Activated CD8-positive, alpha-beta memory T cell treated with anti-CD3 and anti-CD28 coated beads, Interleukin-2, amount 50 U/mL, for 24 hours (primary cell): ENCODE data around the gene AXIN2.

Experiments
- DNase-seq: peaks from one replicate; pipeline ENCODE4 v3.0.0-alpha.2; 2020; ENCODE audit errors: extremely low read depth

The AXIN2 gene

GRCh38 chr17:65561452-65562205, at the start of gene AXIN2:
Gene AXIN2 (minus strand): TSS chr17:65561648. CDS start chr17:65558620, 3,028 bp downstream.
- peak; percentile 67 for DNase-seq

GRCh38 chr17:65609749-65610148, 48.3 kb upstream of the AXIN2 start:
- no peak for DNase-seq

GRCh38 chr17:65609286-65609685, 47.8 kb upstream of the AXIN2 start:
- DNase-seq: no peak

GRCh38 chr17:65604070-65604469, 42.6 kb upstream of the AXIN2 start:
- no peak for DNase-seq

GRCh38 chr17:65601881-65602280, 40.4 kb upstream of the AXIN2 start:
- no peak for DNase-seq

- DNase-seq: no peak
Measured at GRCh38 chr17:65601145-65601544, 39.7 kb upstream of the AXIN2 start.

- DNase-seq: no peak
Measured at GRCh38 chr17:65600518-65600917, 39.1 kb upstream of the AXIN2 start.

- no peak for DNase-seq
Measured at GRCh38 chr17:65599650-65600049, 38.2 kb upstream of the AXIN2 start.

GRCh38 chr17:65598746-65599145, 37.3 kb upstream of the AXIN2 start:
- DNase-seq: no peak

- DNase-seq: no peak
Measured at GRCh38 chr17:65595071-65595656, 33.7 kb upstream of the AXIN2 start.

- DNase-seq: no peak
Measured at GRCh38 chr17:65593855-65594845, 32.7 kb upstream of the AXIN2 start.

- no peak for DNase-seq
Measured at GRCh38 chr17:65593092-65593854, 31.8 kb upstream of the AXIN2 start.

- no peak for DNase-seq
Measured at GRCh38 chr17:65592125-65592965, 30.9 kb upstream of the AXIN2 start.

- DNase-seq: no peak
Measured at GRCh38 chr17:65589321-65589720, 27.9 kb upstream of the AXIN2 start.

- DNase-seq: no peak
Measured at GRCh38 chr17:65588181-65588808, 26.8 kb upstream of the AXIN2 start.

GRCh38 chr17:65587534-65588180, 26.2 kb upstream of the AXIN2 start:
- DNase-seq: no peak

- no peak for DNase-seq
Measured at GRCh38 chr17:65586899-65587298, 25.5 kb upstream of the AXIN2 start.

GRCh38 chr17:65584604-65585521, 23.4 kb upstream of the AXIN2 start:
- no peak for DNase-seq
